Suprapubic skin (tissue), 4 donors: ENCODE data around the gene KIDINS220. TPM values are rescaled to one million over a fixed set of nuclear protein-coding genes. Genes with fewer than 3 reads are reported as not detected.

Source experiments
- DNase-seq, 2 donors: peaks; one replicate each; pipeline ENCODE4 v3.0.0-alpha.2; 2019; ENCODE audit warnings: low spot score in 2 of 2
- H3K27ac ChIP-seq: fragments of 200-600 bp; sonication (generic); one replicate; pipeline ENCODE4 v1.5.1; 2019
- H3K27me3 ChIP-seq: fragments of 200-600 bp; sonication (generic); one replicate; pipeline ENCODE4 v1.5.1; 2019
- H3K36me3 ChIP-seq: fragments of 200-600 bp; sonication (generic); one replicate; pipeline ENCODE4 v1.5.1; 2019
- H3K4me1 ChIP-seq: fragments of 200-600 bp; sonication (generic); one replicate; pipeline ENCODE4 v1.5.1; 2019
- H3K4me3 ChIP-seq: fragments of 200-600 bp; sonication (generic); one replicate; pipeline ENCODE4 v1.5.1; 2019; ENCODE audit warnings: mild to moderate bottlenecking
- H3K9me3 ChIP-seq: fragments of 200-600 bp; sonication (generic); one replicate; pipeline ENCODE4 v1.5.1; 2019
- EP300 ChIP-seq: sonication (generic); formaldehyde crosslinking; IDR thresholded peaks from one replicate; pipeline ENCODE4 v1.6.1; 2017; ENCODE audit warnings: antibody characterized with exemption
- POLR2A ChIP-seq, 2 donors: fragments of 450-650 bp; IDR thresholded peaks; one replicate each; pipeline ENCODE4 v1.6.1; 2017; ENCODE audit warnings: antibody characterized with exemption in 2 of 2, mild to moderate bottlenecking in 2 of 2, moderate library complexity in 2 of 2
- POLR2AphosphoS5 ChIP-seq, 3 donors: sonication (generic); formaldehyde crosslinking; IDR thresholded peaks; one replicate each; pipeline ENCODE4 v1.6.1; 2017; ENCODE audit warnings: antibody characterized with exemption in 3 of 3
- WGBS: methylation state at CpG from one replicate; pipeline ENCODE4 v1.1.5; 2018; 5-methylcytosine and 5-hydroxymethylcytosine counted together
- total RNA-seq, 4 donors: library from RNA; depleted of rRNA; stranded (reverse); fragments of >200 nt; gene quantifications; one replicate each; pipeline ENCODE4 v1.1.0, GENCODE V29; 2016
- TF ChIP-seq, protein P1 (sequence below), 2 donors: fragments of 200-600 bp in 1 of 2; fragments of 450-650 bp in 1 of 2; sonication (generic) in 1 of 2; IDR thresholded peaks; one replicate each; pipeline ENCODE4 v1.5.1; 2016 to 2019; ENCODE audit warnings: antibody characterized with exemption in 2 of 2, mild to moderate bottlenecking in 1 of 2, moderate library complexity in 1 of 2

KIDINS220 gene
- total RNA-seq, 4 donors from 2014 or later: 44.7 to 100 (median 53.5) TPM

DNA sequence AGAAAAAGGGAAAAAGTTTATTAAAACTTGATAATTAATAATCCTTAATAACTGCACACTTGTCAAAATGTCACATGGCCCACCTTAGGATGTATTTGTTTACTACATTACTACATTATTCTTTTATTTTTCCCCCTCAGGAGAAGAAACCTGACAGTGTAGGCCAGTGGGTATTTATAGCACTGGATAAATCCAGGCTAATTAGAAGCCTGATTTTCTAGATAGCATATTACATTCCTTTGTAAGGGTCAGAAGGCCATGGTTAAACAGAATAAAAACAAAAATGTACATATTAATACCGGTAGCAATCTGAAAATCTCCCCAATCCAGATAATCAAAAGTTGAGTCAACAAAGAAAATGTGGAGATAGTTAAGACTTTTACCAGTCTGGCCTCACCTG, 21.5 kb upstream of the KIDINS220 start:
- Histone ChIP-seq H3K27ac (no peak overlapping the region), H3K4me1 (no peaks in the 10 kb centered on the region), H3K36me3 (no peaks in the 10 kb centered on the region), H3K27me3 (no peaks in the 10 kb centered on the region), H3K4me3 (no peak overlapping the region), H3K9me3 (no peaks in the 10 kb centered on the region)
- TF ChIP-seq POLR2A (IDR thresholded peaks at IDR 0.05): no peak
- no peak for TF ChIP-seq EP300
- no peak for TF ChIP-seq POLR2AphosphoS5 (IDR thresholded peaks at IDR 0.05)
- TF ChIP-seq, protein P1, sequence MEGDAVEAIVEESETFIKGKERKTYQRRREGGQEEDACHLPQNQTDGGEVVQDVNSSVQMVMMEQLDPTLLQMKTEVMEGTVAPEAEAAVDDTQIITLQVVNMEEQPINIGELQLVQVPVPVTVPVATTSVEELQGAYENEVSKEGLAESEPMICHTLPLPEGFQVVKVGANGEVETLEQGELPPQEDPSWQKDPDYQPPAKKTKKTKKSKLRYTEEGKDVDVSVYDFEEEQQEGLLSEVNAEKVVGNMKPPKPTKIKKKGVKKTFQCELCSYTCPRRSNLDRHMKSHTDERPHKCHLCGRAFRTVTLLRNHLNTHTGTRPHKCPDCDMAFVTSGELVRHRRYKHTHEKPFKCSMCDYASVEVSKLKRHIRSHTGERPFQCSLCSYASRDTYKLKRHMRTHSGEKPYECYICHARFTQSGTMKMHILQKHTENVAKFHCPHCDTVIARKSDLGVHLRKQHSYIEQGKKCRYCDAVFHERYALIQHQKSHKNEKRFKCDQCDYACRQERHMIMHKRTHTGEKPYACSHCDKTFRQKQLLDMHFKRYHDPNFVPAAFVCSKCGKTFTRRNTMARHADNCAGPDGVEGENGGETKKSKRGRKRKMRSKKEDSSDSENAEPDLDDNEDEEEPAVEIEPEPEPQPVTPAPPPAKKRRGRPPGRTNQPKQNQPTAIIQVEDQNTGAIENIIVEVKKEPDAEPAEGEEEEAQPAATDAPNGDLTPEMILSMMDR (IDR thresholded peaks at IDR 0.05): no peak
- no peak for DNase-seq
- WGBS: 53% methylated on average over 1 of the region's 1 CpG

DNA sequence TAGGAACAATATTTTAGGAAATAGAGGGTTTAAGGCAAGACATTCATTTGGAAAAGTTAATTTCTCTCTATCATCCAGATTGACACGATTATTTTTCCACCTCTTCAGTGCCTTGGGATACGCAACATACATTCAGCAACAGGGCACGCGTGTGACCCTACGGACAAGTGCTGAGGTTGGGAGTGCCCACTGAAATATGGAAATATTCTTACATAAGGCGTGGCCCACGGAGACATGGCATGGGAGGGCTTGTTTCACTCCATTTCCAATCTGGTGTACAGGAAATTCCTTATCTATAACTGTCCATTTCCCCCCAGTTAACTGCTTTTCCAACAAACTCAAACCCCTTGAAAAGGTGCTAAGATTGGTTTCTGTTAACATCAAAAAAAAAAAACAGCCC, 20.9 kb upstream of the KIDINS220 start:
- DNase-seq: no peak
- H3K36me3 ChIP-seq: no peaks in the 10 kb centered on the region
- no peaks in the 10 kb centered on the region for H3K27me3 ChIP-seq
- H3K4me3 ChIP-seq: no peak overlapping the region
- TF ChIP-seq POLR2A (IDR thresholded peaks at IDR 0.05) (no peak), EP300 (no peak), POLR2AphosphoS5 (IDR thresholded peaks at IDR 0.05) (no peak)
- TF ChIP-seq, protein P1 (IDR thresholded peaks at IDR 0.05): no peak
- no peaks in the 10 kb centered on the region for H3K9me3 ChIP-seq
- no peak overlapping the region for H3K27ac ChIP-seq
- no peaks in the 10 kb centered on the region for H3K4me1 ChIP-seq
- WGBS: 90% methylated on average over 7 of the region's 7 CpGs

DNA sequence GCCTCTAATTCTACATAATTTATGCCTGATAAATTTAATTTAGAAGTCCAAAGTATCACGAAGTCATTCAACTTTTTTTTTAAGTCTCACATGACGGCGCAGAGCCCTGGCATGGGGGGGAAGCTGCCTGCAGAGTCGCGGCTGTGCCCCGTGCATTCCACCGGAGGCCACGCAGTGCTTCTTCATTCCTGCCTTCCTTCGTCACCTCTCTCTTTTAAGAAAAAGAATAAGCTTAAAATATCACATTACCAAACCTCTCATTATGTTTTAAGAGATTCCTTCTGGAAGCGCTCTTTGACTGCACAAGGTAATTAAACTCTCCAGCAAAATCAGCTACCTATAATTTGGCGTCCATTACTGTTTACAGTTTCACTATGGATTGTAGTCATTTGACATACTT, 20.3 kb upstream of the KIDINS220 start:
- Histone ChIP-seq H3K9me3 (no peaks in the 10 kb centered on the region), H3K36me3 (no peaks in the 10 kb centered on the region), H3K4me1 (no peaks in the 10 kb centered on the region), H3K27me3 (no peaks in the 10 kb centered on the region), H3K27ac (no peak overlapping the region), H3K4me3 (no peak overlapping the region)
- WGBS: 76% methylated on average over 11 of the region's 11 CpGs
- TF ChIP-seq POLR2AphosphoS5 (IDR thresholded peaks at IDR 0.05) (no peak), EP300 (no peak), POLR2A (IDR thresholded peaks at IDR 0.05) (no peak)
- TF ChIP-seq, protein P1 (IDR thresholded peaks at IDR 0.05): no peak
- DNase-seq: no peak

DNA sequence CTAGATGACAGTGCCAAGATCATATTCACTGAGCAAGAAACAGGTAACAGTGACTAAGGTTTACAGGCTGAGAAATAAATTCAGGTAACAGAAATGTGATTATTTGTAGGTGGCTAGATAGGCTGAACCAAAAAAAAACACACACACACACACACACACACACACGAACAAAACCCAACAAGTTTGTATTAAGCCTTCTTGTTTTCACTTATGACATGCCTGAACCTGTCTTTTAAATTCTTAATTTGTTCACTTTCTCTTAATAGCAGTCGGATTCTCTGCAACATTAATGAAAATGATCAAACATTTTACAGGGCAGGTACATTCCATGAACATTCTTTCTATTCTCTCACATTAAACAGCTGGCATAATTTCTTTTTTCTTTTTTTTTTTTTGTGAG, 18.8 kb upstream of the KIDINS220 start:
- Histone ChIP-seq H3K36me3 (no peaks in the 10 kb centered on the region), H3K4me3 (no peak overlapping the region), H3K27ac (no peak overlapping the region), H3K27me3 (no peaks in the 10 kb centered on the region), H3K9me3 (no peaks in the 10 kb centered on the region), H3K4me1 (peaks cover 3% of the 10 kb centered on the region)
- no peak for DNase-seq
- WGBS: 55% methylated on average over 2 of the region's 2 CpGs
- no peak for TF ChIP-seq POLR2AphosphoS5 (IDR thresholded peaks at IDR 0.05)
- no peak for TF ChIP-seq POLR2A (IDR thresholded peaks at IDR 0.05)
- TF ChIP-seq, protein P1 (IDR thresholded peaks at IDR 0.05): no peak
- TF ChIP-seq EP300: no peak

DNA sequence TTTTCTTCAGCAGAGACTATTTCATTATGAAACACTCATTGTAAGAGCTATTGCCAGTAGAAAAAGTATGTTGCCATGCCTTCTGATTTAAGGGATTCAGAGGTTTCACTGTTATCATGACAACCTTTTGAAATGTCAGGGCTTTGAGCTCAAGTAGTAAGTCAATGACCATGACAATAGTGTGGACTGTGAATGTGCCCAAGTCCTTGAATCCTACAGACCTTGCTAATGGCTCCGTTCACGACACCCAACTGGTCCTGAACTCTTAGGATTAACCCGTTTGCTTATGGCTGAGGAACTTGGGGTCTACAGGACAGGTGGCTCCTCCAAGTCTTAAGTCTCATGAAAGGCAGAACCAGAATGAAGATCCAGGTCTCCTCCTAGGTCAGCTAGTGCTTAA, 17.6 kb upstream of the KIDINS220 start:
- Histone ChIP-seq H3K27ac (no peak overlapping the region), H3K36me3 (no peaks in the 10 kb centered on the region), H3K4me3 (no peak overlapping the region), H3K27me3 (no peaks in the 10 kb centered on the region), H3K9me3 (no peaks in the 10 kb centered on the region), H3K4me1 (peaks cover 3% of the 10 kb centered on the region)
- WGBS: 98% methylated on average over 3 of the region's 3 CpGs
- no peak for DNase-seq
- TF ChIP-seq POLR2AphosphoS5 (IDR thresholded peaks at IDR 0.05) (no peak), EP300 (no peak), POLR2A (IDR thresholded peaks at IDR 0.05) (no peak)
- TF ChIP-seq, protein P1 (IDR thresholded peaks at IDR 0.05): no peak
